ENCODE data around the gene SYT17.

DNA sequence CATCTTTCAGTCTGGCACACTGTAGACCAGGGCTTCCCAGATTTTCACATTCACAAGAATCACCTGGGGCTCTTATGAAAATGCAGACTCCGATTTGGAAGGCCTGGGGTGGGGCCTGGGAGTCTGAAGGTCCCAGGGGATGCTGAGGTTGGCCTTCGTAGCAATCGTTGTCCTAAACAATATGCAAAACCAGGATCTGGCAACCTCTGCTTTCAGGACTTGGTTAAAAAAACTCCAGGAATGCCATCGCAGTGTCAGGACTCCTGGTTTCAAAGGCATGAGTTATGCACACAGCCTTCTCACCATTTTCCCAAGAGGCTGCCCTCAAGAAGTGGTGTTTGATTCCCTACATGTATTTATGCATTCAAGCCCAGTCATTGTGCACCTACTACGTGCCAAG is 124.1 kb downstream of the SYT17 start:
- TF ChIP-seq, protein P1, sequence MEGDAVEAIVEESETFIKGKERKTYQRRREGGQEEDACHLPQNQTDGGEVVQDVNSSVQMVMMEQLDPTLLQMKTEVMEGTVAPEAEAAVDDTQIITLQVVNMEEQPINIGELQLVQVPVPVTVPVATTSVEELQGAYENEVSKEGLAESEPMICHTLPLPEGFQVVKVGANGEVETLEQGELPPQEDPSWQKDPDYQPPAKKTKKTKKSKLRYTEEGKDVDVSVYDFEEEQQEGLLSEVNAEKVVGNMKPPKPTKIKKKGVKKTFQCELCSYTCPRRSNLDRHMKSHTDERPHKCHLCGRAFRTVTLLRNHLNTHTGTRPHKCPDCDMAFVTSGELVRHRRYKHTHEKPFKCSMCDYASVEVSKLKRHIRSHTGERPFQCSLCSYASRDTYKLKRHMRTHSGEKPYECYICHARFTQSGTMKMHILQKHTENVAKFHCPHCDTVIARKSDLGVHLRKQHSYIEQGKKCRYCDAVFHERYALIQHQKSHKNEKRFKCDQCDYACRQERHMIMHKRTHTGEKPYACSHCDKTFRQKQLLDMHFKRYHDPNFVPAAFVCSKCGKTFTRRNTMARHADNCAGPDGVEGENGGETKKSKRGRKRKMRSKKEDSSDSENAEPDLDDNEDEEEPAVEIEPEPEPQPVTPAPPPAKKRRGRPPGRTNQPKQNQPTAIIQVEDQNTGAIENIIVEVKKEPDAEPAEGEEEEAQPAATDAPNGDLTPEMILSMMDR (IDR thresholded peaks at IDR 0.05 in 2 of 3, conservative IDR thresholded peaks at IDR 0.05 in 1 of 3; ENCODE audit: control insufficient read depth in 2 of 3, extremely low read depth in 1 of 3, insufficient read depth in 1 of 3, low read depth in 3 of 3, low read length in 3 of 3): no peak
- TF ChIP-seq ZNF274 (IDR thresholded peaks at IDR 0.05; ENCODE audit: insufficient read depth, insufficient read length) (no peak), EZH2 (IDR thresholded peaks at IDR 0.05; ENCODE audit: borderline replicate concordance, control insufficient read depth, low read depth, low read length) (no peak), RB1 (IDR thresholded peaks at IDR 0.05; ENCODE audit: borderline replicate concordance) (no peak), E2F8 (IDR thresholded peaks at IDR 0.05; ENCODE audit: low read depth, partially characterized antibody) (no peak), CEBPB (IDR thresholded peaks at IDR 0.05; ENCODE audit: borderline replicate concordance in 1 of 2, low read depth in 2 of 2, low read length in 2 of 2) (no peak), KDM1A (IDR thresholded peaks at IDR 0.05; ENCODE audit: borderline replicate concordance) (no peak)
- TF ChIP-seq, protein P2, sequence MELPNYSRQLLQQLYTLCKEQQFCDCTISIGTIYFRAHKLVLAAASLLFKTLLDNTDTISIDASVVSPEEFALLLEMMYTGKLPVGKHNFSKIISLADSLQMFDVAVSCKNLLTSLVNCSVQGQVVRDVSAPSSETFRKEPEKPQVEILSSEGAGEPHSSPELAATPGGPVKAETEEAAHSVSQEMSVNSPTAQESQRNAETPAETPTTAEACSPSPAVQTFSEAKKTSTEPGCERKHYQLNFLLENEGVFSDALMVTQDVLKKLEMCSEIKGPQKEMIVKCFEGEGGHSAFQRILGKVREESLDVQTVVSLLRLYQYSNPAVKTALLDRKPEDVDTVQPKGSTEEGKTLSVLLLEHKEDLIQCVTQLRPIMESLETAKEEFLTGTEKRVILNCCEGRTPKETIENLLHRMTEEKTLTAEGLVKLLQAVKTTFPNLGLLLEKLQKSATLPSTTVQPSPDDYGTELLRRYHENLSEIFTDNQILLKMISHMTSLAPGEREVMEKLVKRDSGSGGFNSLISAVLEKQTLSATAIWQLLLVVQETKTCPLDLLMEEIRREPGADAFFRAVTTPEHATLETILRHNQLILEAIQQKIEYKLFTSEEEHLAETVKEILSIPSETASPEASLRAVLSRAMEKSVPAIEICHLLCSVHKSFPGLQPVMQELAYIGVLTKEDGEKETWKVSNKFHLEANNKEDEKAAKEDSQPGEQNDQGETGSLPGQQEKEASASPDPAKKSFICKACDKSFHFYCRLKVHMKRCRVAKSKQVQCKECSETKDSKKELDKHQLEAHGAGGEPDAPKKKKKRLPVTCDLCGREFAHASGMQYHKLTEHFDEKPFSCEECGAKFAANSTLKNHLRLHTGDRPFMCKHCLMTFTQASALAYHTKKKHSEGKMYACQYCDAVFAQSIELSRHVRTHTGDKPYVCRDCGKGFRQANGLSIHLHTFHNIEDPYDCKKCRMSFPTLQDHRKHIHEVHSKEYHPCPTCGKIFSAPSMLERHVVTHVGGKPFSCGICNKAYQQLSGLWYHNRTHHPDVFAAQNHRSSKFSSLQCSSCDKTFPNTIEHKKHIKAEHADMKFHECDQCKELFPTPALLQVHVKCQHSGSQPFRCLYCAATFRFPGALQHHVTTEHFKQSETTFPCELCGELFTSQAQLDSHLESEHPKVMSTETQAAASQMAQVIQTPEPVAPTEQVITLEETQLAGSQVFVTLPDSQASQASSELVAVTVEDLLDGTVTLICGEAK (IDR thresholded peaks at IDR 0.05; ENCODE audit: borderline replicate concordance): no peak

All from GM12878 (cell line).